Central memory CD4-positive, alpha-beta T cell (primary cell): Measurements from ENCODE around the gene FPR3.
"Not testable (repeated sequence)": the region's sequence is repeated elsewhere in the genome, so short reads cannot be mapped to it uniquely, and the experiment has no call there.

Experiments
- DNase-seq: peaks from one replicate; pipeline ENCODE4 v3.0.0; 2022
- total RNA-seq, 3 experiments: gene quantifications; one replicate each; lab custom pipeline; 2026; lab: John Stamatoyannopoulos, UW

The FPR3 gene, protein sequence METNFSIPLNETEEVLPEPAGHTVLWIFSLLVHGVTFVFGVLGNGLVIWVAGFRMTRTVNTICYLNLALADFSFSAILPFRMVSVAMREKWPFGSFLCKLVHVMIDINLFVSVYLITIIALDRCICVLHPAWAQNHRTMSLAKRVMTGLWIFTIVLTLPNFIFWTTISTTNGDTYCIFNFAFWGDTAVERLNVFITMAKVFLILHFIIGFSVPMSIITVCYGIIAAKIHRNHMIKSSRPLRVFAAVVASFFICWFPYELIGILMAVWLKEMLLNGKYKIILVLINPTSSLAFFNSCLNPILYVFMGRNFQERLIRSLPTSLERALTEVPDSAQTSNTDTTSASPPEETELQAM
- total RNA-seq, result 0 to 0.19 (median 0) reads per million in 3 experiments

DNA sequence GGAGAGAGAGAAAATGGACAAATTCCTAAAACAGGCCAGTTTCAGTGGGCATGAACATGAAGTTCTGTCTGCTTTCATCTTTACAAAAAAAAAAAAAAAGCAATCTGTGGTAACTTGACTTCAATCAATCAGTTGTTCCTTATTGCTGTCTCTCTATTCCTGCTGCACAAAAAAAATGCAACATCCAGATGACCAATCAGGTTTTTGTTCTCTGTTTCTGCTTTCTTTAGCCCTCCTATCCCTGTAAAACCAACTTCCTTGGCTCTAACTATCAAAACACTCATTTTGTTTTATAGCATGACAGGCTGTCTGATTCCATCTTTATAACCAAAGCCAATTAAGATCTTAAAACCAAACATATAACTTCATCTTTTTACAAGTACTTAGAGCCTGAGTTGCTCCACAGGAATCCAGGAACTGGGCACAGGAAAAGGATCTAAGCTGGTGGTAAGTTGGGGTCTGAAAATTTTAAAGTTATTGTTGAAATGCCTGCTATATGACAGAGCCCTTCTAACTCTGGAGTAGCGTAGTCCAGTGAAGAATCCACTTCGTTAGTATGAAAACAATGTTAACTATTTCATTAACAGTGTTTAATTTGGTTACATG lies at the start of gene FPR3:
Gene FPR3 (plus strand): TSS at position 273 of the 606 bp plus-strand sequence. CDS start 28,592 bp downstream, outside the sequence.
- no peak for DNase-seq

DNA sequence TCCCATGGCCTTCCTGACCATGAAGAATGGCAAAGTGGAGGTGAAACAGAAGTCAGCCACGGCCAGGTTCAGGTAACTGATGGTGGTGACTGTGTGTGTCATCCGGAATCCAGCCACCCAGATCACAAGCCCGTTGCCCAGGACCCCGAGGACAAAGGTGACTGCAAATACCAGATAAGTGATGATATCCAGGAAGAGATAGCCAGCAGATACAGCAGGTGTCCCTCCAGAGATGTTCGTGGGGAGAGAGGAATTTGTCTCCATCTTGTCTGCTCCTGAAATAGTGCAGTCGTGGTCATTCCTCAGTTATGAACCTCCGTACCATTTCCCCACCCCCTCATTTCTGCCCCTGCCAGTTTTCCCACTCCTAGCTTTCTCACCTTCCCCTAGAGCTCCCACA lies 48.2 kb upstream of the FPR3 start:
- DNase-seq, result no peak

DNA sequence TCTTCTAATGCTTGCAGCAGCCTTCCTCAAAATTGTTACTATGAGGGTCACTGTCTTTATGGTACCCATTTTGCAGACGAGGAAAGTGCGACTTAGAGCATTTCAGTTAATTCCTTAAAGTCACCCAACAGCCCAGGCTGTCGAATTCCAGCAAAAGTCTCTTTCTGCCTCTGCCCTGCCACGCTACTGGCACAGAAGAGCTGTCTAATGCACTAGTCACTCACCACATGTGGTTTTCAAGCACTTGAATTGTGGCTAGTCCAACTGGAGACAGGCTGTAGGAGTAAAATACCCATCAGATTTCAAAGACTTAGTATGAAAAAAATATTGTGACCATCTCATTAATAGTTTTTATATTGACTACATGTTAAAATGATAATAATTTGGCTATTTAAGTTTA lies 45.0 kb upstream of the FPR3 start:
- DNase-seq, result no peak

DNA sequence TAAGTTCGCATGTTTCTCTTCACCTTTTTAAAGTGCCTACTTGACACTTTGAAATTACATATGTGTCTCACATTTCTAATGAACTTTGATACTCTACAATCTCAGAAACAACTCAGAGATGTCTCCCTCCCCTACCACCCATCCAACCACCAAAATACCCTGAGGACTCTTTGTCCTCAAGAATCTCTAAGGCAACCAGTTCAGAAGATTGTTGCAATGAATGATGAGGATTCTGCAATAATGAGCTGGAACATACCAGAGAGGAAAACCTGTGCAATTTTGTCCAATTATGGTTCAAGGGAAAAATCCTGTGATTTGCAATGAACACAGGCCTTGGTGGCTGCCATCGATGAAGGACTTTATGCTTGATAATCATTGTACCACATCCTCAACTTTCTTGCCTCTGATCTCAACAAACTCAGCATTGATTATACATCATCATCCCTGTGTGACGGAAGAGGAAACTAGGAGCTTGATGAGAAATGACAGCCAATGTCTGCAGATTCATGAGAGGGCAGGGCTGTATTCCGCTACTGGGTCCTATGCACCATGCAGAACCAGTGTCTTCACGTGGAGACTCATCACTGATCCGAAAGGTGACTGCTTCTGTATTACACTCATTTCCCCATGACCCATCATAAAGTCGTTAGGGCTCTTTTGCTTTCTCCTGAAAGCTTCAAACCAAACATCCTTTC lies 44.4 kb upstream of the FPR3 start:
- DNase-seq, result no peak

DNA sequence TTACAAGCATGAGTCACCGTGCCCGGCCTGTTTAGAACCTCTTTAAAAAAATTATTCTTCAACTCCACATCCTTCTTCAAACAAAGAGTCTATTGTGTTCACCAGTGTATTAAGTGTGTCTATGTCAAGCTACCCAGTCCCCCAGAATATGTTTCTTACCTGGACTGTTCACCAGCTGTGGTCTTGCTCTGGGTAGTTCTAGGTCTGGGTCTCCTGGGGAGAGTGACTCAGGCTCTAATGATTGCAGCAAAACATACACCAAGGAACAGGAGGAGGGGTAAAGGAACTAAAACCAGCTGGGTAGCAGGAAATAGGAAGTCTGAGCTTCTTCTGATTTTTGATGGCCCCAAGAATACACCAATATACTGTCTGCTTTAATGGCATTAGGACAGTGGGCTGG lies 43.3 kb upstream of the FPR3 start, which contains the start of gene FPR1:
Gene FPR1 (minus strand): TSS at position 224 of the 400 bp plus-strand sequence. CDS start 4,884 bp downstream, outside the sequence.
- no peak for DNase-seq

DNA sequence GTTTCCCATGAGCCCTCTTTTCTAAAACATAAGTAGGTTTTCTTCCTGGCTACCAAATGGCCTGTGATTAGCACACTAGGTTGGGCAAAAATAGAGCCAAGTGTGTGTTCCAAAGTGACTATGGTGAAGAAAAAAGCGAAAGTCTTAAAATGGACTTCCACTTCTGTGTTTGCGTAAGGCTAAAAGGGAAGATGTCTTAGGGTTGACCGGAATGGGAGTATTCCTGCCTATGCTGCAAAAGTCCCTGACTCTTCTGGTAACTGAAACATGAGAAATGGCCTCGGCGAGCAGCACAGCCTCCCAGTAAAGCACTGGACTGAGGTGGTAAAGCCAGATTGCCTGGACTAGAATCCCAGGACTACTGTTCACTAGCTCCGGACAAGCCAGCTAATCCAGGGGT lies 40.8 kb upstream of the FPR3 start:
- no peak for DNase-seq

DNA sequence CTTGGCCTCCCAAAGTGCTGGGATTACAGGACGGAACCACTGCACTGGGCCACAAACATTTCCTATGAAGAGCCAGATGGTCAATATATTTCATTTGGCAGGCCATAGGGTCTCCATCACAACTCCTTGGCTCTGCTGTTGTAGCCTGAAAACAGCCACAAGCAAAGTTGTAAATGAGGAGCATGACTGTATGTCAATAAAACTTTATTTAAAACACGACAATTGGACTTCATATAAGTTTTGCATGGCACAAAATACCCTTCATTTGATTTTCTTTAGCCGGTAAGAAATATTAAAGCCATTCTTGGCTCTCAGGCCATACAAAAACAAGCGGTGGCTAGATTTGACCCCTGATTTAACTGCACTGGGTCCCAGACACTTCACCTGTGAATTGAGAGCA lies 40.2 kb upstream of the FPR3 start:
- no peak for DNase-seq

DNA sequence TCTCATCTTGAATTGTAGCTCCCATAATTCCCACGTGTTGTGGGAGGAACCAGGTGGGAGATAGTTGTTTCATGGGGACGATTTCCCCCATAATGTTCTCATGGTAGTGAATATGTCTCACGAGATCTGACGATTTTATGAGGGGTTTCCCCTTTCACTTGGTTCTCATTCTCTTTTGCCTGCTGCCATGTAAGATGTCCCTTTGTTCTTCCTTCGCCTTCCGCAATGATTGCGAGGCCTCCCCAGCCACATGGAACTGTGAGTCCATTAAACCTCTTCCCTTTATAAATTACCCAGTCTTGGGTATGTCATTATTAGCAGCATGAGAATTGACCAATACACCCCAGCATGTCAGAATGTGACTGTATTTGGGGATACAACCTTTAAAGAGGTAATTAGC lies 39.4 kb upstream of the FPR3 start:
- DNase-seq, result no peak

DNA sequence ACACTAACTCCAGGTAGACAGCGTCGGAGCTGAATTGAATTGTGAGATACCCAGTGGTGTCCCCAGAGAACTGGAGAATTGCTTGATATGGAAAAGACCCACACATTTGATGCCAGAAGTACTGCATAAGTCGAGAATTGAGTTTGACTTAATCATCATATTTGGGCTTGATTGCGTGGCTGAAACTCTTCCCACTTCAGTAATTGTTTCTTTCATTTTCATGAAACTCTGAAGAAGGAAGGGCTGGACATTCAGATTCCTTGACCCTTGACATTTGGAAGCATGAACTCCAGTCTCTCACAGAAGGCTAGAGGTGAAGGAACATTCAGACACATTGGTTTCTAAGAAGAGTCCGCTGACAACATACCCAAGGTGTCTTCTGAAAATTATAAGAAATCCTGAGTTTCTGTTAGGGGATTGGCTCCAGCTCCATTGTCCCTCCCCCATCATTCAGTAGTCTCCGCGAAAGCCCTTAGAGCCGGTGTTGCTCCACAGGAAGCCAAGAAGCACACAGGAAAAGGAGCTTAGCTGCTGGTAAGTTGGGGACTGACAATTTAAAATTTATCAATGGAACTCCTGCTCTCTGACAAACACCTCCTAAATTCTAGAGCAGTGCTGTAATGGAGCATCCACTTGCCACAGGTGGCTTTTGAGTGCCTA lies 34.1 kb upstream of the FPR3 start, which contains the start of gene FPR2:
Gene FPR2 (plus strand): TSS at position 484 of the 660 bp plus-strand sequence. CDS start 7,479 bp downstream, outside the sequence.
- DNase-seq, result no peak

DNA sequence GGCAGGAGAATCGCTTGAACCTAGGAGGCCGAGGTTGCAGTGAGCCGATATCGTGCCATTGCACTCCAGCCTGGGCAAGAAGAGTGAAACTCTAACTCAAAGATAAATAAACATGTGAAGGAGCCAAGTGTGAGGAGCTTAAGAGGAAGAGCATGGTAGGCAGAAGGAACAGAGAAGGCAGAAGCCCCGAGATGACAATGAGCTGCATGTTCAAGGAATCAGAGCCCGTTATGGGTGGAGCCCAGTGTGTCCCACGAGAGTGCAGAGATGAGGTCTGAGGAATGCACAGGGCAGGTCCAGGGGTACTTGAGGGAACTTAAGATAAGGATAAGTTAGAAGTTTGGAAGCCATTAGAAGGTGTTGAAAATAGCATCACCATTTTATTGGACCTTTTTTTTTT lies 33.3 kb upstream of the FPR3 start:
- DNase-seq, result no peak

DNA sequence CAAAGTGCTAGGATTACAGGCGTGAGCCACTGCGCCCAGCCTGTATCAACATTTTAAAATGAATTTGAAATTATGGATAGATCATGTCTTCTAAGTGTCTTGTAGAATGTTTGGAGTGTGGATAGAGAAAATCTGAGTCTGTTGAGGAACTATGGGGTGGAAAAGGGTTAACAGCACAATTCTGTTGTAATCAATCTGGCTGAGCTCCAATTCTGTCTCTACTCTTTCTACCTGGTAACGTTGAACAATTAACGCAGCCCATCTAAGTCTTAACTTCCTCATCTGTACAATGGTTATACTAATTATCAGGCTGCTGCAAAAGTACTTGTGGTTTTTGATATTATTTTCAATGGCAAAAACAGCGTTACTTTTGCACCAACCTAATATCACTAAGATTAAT lies 29.9 kb upstream of the FPR3 start:
- no peak for DNase-seq

DNA sequence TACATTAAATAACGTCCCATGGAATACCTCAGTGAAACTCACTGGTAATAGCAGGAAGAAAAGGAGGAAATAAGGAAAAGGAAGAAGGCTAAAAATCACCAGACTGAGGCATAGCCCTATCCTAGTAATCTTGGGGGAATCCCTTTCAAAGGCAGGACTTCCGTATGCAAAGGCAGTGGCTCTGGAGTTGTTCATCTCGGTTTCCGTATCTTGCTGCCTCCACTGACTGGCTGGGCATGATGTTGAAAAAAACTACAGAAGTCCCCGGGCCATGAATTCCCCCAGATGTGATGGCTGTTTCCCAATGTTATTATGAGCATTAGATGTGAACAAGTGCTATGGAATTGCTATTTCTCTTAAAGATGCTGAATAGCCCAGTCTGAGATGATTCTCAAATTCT lies 28.5 kb upstream of the FPR3 start:
- DNase-seq, result no peak

DNA sequence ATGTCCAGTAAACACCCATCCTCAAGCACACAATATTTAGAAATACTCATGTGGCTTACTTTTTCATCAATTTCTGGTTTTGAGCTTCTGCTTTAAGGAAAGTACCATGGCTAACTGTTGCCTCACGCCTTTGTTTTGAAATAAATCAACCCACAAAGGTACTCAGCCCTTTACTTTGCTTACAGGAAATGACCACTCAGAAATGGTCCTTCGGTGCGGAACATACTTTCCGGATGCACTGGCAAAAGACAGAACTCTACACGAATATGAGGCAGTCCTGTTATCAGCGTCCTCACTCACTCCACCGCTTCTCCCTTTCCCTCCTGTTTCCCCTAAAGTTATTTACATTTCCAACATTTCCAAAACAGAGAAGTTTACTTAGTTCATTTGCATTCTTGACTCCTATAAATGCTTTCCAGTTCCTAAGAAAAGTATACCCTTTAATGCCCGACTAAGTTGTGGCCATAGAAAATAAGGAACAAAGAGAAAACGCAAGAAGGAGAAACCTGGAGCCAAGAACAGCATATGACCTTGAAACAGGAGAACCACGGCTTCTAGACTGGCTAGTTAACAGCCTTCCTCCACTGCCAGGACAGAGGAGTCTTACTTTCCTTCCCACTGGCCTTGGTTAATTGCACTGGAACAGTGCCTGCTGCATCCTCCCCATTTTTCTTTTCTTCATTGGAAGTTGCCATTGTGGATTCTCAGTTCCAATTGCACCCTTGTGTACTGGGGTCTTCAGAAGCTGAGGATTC lies 23.4 kb upstream of the FPR3 start:
- no peak for DNase-seq

DNA sequence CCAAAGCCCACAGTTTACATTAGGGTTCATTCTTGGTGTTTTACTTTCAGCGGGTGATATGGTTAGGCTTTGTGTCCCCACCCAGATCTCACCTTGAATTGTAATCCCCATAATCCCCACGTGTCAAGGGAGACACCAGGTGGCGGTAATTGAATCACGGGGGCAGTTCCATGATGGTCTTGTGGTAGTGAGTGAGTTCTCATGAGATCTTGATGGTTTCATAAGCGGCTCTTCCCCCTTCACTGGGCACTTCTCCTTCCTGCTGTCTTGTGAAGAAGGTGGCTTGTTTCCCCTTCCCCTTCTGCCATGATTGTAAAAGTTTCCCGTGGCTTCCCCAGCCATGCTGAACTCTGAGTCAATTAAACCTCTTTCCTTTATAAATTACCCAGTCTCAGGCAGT lies 22.0 kb upstream of the FPR3 start:
- no peak for DNase-seq

DNA sequence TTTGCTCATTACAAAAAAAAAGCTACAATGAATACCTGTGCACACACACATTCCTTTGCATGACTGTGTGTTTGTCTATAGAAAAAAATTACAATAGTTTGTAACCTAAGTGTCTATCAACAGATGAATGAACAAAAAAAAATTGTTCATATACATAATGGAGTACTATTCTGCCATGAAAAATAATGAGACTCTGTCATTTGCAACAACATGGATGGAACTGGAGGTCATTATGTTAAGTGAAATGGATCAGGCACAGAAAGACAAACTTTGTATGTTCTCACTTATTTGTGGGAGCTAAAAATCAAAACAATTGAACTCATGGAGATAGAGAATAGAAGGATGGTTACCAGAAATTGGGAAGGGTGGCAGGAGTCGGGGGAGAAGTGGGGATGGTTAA lies 18.4 kb upstream of the FPR3 start:
- not testable (repeated sequence) for DNase-seq

DNA sequence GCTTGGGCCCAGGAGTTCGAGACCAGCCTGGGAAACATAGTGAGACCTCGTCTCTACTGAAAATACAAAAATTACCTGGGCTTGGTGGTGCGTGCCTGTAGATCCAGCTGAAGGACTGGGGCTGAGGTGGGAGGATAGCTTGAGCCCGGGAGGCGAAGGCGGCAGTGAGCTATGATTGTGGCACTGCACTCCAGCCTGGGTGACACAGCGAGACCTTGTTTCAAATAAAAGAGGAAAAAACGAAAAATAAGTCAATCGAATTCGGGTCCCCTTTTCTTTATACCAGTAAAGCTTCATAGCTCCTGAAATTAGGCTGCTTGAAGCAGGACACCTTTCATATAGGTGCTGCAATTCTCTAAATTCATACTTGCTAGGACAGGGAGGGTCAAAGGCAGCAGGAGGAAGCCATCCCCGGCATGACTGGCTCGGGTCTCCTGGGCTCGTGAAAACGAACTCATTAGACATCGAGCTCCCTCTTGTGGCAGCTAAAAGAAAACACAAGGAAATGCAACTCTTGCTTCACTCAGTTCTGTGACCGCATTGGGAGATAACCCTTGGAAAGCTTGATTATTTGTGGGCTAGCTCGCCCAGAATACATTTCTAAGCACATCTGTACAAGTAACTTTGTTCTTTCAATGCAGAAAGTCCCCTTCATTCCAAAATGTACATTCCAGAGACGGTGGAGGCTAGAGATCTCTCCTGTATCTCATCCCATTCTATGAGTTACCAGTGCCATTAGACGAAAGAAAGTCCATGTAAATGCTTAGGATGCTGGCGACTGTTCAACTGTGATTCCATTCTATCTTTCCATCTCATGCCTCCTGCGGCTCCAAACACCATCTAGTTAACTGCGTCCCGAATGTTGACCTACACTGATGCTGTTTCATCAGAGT lies 17.1 kb upstream of the FPR3 start:
- DNase-seq, result peak; percentile 10

DNA sequence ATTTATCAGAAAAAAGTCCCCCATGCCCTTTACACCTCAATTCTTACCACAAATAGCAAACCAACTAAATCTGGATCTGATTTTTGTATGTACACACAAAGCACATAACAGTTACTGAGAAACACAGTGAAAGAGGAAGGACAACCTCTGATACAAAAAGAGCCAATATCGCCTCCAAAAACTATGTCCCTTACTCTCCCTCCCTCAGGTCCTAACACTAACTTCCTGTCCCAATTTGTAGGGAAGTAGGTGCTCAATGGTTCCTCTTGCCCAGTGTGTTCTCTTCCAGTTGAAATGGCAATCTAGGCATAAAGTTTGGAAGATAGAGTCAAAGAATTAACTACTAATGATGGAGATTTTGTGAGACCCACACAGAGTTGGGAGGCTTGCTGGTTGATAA lies 15.8 kb upstream of the FPR3 start:
- DNase-seq, result no peak

DNA sequence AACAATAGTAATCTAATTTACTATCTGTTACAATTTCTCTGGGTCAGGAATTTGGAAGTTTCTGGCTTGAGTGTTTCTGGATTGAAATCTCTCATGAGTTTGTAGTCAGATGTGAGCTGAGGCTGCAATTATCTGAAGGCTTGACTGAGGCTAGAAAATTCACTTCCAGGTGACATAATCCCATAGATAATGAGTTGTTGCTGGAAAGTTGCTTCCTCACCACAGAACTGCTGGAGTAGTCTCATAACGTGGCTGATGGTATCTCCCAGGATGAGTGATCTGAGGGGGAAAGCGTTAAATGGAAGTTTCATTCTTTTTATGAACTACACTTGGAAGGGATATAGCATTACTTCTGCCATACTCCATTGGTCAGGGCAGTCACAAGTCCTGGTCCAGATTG lies 15.3 kb upstream of the FPR3 start:
- no peak for DNase-seq

DNA sequence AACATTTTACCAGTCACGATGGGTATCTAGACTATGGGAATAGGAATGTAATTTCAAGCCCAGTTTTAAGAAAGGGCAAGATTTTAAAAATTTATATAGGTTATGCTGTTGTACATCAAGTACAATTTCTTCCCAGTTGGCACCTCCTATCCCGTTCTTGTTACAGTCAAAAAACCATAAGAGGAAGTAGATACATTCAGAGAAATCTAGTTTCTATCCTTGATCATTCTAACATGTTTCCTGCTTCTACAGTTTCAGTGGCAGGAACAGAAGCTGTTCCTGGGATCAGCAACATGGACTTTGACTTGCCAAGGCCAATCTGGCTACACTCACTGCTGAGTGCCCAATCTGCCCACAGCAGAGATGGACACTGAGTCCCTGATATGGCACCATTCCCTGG lies 14.7 kb upstream of the FPR3 start:
- no peak for DNase-seq

DNA sequence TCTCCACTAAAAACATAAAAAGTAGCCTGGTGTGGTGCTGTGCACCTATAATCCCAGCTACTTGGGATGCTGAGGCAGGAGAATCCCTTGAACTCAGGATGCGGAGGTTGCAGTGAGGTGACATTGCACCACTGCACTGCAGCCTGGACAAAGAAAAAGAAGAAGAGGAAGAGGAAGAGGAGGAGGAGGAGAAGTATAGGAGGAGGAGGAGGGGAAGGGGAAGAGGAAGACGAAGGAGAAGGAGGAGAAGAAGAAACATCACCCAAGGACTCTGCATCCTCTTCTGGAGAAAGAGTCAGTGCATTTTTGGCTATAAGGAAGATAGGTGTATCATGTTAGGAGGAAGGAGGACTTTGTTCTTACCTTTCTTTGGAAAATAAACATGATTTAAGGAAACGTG lies 13.0 kb upstream of the FPR3 start:
- DNase-seq, result no peak

DNA sequence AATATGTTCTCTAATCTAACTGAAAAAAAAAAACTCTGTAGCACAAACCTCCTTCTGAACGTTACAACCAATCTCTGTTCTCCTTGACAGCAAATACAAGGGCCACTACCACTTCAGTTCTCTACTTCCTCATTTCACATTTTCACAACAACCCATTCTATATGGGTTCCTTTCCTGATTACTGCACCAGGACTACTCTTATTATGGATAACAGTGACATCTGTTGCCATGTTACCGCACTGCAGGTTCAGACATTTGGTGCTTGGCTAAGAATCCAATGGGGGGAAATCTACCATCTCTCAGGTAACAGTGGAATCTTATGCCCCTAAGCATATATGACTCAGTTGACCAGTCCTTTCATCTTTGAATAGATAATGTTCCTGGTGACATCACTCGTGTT lies 11.6 kb upstream of the FPR3 start:
- no peak for DNase-seq
